Chondrocyte (in vitro differentiated cells): ENCODE results near the gene GPC6. TPM values are rescaled to one million over a fixed set of nuclear protein-coding genes. Genes with fewer than 3 reads are reported as not detected.

Experiments used
- DNase-seq: peaks from one replicate; pipeline ENCODE4 v3.0.0; 2021; ENCODE audit warnings: mixed read lengths, low spot score
- H3K27ac Mint-ChIP-seq: one replicate; pipeline ENCODE4 v1.8.0; 2021; ENCODE audit warnings: mild to moderate bottlenecking, moderate library complexity, mixed read lengths; ENCODE audit not compliant: unreplicated experiment
- H3K27me3 Mint-ChIP-seq: 2 replicates; pipeline ENCODE4 v1.8.0; 2021; ENCODE audit warnings: low read depth, mixed read lengths
- H3K36me3 Mint-ChIP-seq: 2 replicates; pipeline ENCODE4 v1.8.0; 2021; ENCODE audit warnings: low read depth, mixed read lengths
- H3K4me1 Mint-ChIP-seq: 2 replicates; pipeline ENCODE4 v1.8.0; 2021; ENCODE audit warnings: low read depth, mild to moderate bottlenecking, mixed read lengths
- H3K4me3 Mint-ChIP-seq: one replicate; pipeline ENCODE4 v1.8.0; 2021; ENCODE audit warnings: mild to moderate bottlenecking, moderate library complexity, mixed read lengths; ENCODE audit not compliant: unreplicated experiment
- H3K9me3 Mint-ChIP-seq: 2 replicates; pipeline ENCODE4 v1.8.0; 2021; ENCODE audit warnings: low read depth, mixed read lengths
- total RNA-seq: library from RNA; stranded (reverse); gene quantifications from 3 replicates; pipeline ENCODE4 v1.2.1, GENCODE V29; 2021
- TF ChIP-seq, protein P1 (sequence below): fragments of 200-600 bp; sonication (generic); IDR thresholded peaks from 2 replicates; pipeline ENCODE4 v1.5.0; 2021; ENCODE audit warnings: antibody characterized with exemption, mild to moderate bottlenecking, moderate library complexity

The GPC6 gene
- total RNA-seq, 1 donor from 2014 or later = 76.1 TPM

DNA sequence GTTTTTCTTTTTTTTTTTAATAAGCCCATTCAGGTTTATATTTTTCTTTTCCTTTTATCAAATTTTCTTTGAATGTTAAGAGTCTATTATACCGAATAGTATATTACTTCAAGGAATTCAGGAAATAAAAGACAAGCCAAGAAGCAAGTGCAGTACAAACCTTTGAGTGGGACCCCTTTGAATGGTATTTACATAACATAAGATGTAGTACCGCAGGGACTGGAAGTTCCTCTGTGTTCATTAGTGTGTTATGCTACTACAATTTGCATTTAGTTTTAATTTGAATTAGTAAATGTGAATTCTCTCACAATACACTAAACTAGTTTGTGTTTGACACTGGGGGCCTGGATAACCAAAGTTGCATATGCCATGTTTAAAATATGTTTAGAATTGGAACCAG, 913.4 kb downstream of the GPC6 start:
- TF ChIP-seq, protein P1, sequence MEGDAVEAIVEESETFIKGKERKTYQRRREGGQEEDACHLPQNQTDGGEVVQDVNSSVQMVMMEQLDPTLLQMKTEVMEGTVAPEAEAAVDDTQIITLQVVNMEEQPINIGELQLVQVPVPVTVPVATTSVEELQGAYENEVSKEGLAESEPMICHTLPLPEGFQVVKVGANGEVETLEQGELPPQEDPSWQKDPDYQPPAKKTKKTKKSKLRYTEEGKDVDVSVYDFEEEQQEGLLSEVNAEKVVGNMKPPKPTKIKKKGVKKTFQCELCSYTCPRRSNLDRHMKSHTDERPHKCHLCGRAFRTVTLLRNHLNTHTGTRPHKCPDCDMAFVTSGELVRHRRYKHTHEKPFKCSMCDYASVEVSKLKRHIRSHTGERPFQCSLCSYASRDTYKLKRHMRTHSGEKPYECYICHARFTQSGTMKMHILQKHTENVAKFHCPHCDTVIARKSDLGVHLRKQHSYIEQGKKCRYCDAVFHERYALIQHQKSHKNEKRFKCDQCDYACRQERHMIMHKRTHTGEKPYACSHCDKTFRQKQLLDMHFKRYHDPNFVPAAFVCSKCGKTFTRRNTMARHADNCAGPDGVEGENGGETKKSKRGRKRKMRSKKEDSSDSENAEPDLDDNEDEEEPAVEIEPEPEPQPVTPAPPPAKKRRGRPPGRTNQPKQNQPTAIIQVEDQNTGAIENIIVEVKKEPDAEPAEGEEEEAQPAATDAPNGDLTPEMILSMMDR = no peak
- Mint-ChIP-seq H3K4me3 (no peak overlapping the region), H3K27me3 (no peaks in the 10 kb centered on the region), H3K27ac (no peak overlapping the region), H3K4me1 (peaks cover 14% of the 10 kb centered on the region), H3K9me3 (no peaks in the 10 kb centered on the region), H3K36me3 (no peaks in the 10 kb centered on the region)
- DNase-seq = no peak

DNA sequence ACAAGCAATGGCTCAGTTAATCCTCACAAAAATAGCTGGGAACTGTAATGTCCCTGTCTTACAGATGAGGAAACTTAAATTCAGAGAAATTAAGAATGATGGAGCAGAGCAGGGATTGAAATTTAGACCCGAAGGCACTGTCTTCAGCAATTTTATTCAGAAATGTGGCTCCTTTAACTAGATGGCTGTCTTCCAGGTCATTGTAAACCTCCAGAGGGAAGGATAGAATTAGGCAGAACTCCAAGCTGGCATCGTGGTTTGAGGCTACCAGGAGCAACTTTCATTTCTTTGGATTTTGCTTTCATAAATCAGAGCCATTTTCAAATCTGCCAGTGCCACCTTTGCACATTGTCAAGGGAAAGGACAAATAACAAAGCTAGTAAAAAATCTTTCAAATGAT, 913.9 kb downstream of the GPC6 start:
- TF ChIP-seq, protein P1 = no peak
- no peak for DNase-seq
- Mint-ChIP-seq H3K4me3 (no peak overlapping the region), H3K27me3 (no peaks in the 10 kb centered on the region), H3K27ac (no peak overlapping the region), H3K9me3 (no peaks in the 10 kb centered on the region), H3K4me1 (peaks cover 14% of the 10 kb centered on the region), H3K36me3 (no peaks in the 10 kb centered on the region)

DNA sequence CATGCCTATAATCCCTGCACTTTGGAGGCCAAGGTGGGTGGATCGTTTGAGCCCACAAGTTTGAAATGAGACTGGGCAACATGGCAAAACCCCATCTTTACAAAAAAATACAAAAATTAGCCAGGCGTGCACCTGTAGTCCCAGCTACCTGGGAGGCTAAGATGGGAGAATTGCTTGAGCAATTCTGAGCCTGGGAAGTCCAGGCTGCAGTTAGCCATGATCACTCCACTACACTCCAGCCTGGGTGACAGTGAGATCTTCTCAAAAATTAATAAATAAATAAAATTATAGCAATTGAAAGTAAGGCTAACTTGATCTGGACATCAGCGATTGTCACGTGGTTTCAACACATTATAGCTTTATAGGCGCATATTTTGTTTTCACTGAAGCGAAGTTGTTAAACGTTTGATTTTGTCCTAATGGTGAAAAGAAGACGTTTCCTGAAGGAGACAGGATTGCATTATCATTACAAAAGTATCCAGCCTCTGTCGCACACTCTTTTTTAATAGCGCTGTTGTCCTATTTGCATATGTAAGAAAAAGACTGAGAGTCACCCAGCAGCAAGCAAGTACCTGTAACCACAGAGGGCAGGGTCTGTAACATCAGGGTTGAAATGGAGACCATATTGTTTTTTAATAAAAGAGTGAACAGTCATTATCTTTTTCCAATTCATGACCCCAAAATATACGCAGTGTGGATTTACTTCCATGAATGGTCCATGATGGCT, 917.2 kb downstream of the GPC6 start:
- Mint-ChIP-seq H3K27me3 (no peaks in the 10 kb centered on the region), H3K9me3 (no peaks in the 10 kb centered on the region), H3K4me3 (no peak overlapping the region), H3K36me3 (no peaks in the 10 kb centered on the region), H3K4me1 (peaks cover 14% of the 10 kb centered on the region), H3K27ac (no peak overlapping the region)
- TF ChIP-seq, protein P1 = no peak
- DNase-seq = no peak

GRCh38 chr13:94145966-94146365, 919.4 kb downstream of the GPC6 start:
- DNase-seq = no peak
- H3K36me3 Mint-ChIP-seq = peaks cover 4% of the 10 kb centered on the region
- H3K4me3 Mint-ChIP-seq = no peak overlapping the region
- H3K27me3 Mint-ChIP-seq = no peaks in the 10 kb centered on the region
- TF ChIP-seq, protein P1 = no peak
- no peak overlapping the region for H3K27ac Mint-ChIP-seq
- peaks cover 1% of the 10 kb centered on the region for H3K4me1 Mint-ChIP-seq
- no peaks in the 10 kb centered on the region for H3K9me3 Mint-ChIP-seq

DNA sequence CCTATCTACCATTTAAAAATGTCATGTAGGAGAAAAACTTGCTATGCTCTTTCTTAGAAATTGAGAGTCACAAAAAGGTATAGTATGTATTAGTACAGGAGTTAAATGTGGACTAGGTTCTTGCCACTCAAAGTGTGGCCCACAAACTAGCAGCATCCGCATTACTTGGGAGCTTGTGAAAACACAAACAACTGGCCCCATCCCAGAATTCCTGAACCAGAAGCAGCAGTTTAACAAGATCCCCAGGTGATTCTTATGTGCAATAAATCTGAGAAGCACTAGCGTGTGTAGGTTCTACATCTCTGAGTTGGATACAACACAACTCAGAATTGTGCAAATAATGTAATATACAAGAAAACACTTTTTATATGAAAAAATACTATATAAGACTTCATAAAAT, 927.0 kb downstream of the GPC6 start:
- no peak overlapping the region for H3K4me3 Mint-ChIP-seq
- no peaks in the 10 kb centered on the region for H3K9me3 Mint-ChIP-seq
- no peaks in the 10 kb centered on the region for H3K27me3 Mint-ChIP-seq
- H3K27ac Mint-ChIP-seq = no peak overlapping the region
- DNase-seq = no peak
- peaks cover 4% of the 10 kb centered on the region for H3K36me3 Mint-ChIP-seq
- TF ChIP-seq, protein P1 = no peak
- H3K4me1 Mint-ChIP-seq = peaks cover 15% of the 10 kb centered on the region
